ENCODE results near the gene CLCN7. TPM values are rescaled to one million over a fixed set of nuclear protein-coding genes. Genes with fewer than 3 reads are reported as not detected.

CLCN7 gene
- total and polyA plus RNA-seq, 11 donors: 30.3 to 70.8 (median 33.6) TPM

DNA sequence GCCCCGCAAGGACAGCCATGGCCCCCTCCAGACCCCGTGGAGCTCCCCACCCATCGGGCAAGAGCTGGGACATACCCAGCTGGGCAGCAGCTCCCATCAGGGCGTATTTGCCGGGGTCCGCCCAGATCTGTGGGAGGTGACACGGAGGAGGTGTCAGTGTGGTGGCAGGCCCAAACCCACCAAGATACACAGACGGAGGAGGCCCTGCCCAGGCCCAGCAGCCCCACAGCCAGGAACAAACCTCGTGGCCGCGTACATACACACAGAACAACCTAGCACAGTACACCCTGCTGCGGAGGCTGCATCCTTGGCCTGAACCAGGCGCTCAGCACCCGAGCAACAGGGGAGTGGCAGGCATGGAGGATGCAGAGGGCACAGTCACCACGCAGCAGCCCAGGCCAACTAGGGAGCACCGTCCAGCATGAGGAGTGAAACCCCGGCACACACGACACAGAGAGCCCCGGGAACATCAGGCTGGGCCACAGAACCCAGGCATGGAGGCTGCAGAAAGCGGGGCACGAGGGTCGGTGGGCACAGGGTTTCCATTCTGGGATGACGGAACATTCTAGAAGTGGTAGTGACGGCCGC, 25.5 kb downstream of the CLCN7 start:
- Histone ChIP-seq H3K27ac (no peak overlapping the region), H3K4me1 (no peaks in the 10 kb centered on the region), H3K27me3 (no peaks in the 10 kb centered on the region), H3K36me3 (peaks cover 0 to 91% (median 72%) of the 10 kb centered on the region in 9 donors), H3K4me3 (no peak overlapping the region), H3K9me3 (no peaks in the 10 kb centered on the region)
- WGBS, 4 donors: 94 to 96% (median 95%) methylated on average over 22 to 25 of the region's 25 CpGs
- DNase-seq (no peak), ATAC-seq (no peak)
- TF ChIP-seq, protein P1, sequence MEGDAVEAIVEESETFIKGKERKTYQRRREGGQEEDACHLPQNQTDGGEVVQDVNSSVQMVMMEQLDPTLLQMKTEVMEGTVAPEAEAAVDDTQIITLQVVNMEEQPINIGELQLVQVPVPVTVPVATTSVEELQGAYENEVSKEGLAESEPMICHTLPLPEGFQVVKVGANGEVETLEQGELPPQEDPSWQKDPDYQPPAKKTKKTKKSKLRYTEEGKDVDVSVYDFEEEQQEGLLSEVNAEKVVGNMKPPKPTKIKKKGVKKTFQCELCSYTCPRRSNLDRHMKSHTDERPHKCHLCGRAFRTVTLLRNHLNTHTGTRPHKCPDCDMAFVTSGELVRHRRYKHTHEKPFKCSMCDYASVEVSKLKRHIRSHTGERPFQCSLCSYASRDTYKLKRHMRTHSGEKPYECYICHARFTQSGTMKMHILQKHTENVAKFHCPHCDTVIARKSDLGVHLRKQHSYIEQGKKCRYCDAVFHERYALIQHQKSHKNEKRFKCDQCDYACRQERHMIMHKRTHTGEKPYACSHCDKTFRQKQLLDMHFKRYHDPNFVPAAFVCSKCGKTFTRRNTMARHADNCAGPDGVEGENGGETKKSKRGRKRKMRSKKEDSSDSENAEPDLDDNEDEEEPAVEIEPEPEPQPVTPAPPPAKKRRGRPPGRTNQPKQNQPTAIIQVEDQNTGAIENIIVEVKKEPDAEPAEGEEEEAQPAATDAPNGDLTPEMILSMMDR (IDR thresholded peaks at IDR 0.05): no peak
- no peak for TF ChIP-seq POLR2A (IDR thresholded peaks at IDR 0.05)
- intact Hi-C loops (cut with DNase I): no loop called here

DNA sequence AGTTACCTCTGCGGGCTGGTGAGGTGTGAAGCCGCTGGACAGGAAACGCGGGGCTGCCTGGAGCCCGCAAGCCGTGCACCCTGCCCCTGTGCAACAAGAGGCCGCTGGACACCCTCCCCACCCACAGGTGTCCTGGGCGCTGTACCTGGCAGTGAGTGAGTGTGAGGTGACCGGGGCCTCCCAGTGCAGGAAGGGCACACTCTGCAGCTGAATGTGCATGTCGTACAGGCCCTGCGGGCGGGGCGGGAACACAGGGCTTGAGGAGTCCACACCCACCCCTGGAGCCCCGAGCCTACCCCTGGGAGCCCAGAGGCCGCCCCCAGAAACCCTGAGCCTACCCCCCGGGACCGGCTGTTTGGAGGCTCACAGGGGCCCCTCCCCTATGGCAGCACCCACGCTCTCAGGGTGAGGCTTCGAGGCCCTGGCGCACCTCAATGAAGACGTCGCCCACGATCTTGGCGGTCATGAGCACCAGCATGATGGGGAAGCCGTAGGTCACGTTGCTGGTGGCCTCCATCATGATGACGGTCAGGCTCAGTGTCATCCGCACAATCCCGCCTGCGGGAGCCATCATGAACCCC, 26.2 kb downstream of the CLCN7 start:
- intact Hi-C loops (cut with DNase I): no loop called here

DNA sequence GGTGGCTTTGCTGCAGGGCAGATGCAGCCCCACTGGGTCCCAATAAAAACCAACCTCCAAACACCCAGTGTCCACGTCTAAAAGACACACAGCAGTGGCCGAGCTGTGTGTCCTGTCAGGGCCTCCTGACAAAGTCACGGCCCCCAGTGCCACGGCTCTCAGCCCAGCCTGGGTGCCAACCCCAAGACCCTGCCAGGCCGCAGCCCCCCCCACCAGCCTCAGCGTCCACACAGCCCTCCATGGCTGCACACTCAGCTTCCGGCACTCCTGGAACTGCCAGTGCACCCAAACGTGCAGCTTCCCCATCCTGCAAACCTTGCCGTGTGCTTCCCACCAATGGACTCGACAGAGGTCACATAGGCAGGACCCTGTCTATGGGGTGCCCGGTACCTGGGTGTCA, 26.9 kb downstream of the CLCN7 start:
- Histone ChIP-seq H3K9me3 (no peaks in the 10 kb centered on the region), H3K36me3 (peaks cover 0 to 78% (median 59%) of the 10 kb centered on the region in 9 donors), H3K4me3 (no peak overlapping the region), H3K27ac (no peak overlapping the region), H3K27me3 (no peaks in the 10 kb centered on the region), H3K4me1 (no peaks in the 10 kb centered on the region)
- intact Hi-C loops (cut with DNase I): no loop called here
- DNase-seq (no peak), ATAC-seq (no peak)
- TF ChIP-seq, protein P1 (IDR thresholded peaks at IDR 0.05): no peak
- no peak for TF ChIP-seq POLR2A (IDR thresholded peaks at IDR 0.05)
- whole genome bisulfite sequencing, 4 donors: 94 to 97% (median 95%) methylated on average over 6 to 11 of the region's 11 CpGs

More for the DNA sequence above, 26.2 kb downstream of the CLCN7 start:
- DNase-seq (no peak), ATAC-seq (no peak)
- Histone ChIP-seq H3K4me1 (no peaks in the 10 kb centered on the region), H3K36me3 (peaks cover 0 to 85% (median 65%) of the 10 kb centered on the region in 9 donors), H3K9me3 (no peaks in the 10 kb centered on the region), H3K27ac (no peak overlapping the region), H3K4me3 (no peak overlapping the region), H3K27me3 (no peaks in the 10 kb centered on the region)
- TF ChIP-seq, protein P1 (IDR thresholded peaks at IDR 0.05): no peak
- TF ChIP-seq POLR2A (IDR thresholded peaks at IDR 0.05): no peak
- WGBS, 4 donors: 94 to 98% (median 95%) methylated on average over 15 to 30 of the region's 30 CpGs

DNA sequence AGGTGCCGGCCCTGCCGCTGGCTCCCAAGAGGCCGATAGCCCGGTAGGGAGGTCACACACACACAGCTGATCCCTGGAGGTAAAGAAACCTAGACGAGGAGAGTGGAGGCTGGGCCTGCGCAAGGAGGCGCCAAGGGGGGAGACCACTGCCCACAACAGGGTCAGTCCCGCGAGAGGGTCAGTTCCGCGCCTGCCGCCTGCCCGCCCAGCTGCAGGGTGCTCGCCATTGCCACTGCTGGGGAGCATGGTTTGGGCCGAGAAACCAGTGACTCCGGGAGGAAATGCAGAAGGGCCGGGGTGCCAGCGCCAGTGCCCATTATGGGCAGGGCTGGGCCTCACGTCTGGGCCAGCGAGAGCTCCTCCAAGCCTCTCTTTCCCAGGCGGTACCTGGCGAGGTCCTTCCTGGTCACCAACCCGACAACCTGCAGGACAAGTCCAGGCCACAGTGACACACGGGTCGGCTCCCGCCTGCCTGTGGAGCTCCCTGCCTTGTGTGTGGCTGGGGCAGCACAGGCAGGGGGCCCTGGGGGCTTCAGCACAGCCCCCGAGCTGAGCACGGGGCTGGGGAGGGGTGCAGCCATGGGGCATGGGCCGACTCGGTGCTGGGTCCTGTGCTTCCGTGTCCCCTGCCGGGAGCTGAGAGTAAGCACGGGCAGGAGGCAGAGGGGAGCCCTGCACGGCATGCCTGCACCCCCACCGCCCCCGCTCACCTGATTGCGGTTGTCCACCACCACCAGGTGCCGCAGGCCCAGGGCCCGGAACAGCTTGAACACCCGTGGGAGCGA, 28.3 kb downstream of the CLCN7 start:
- no peaks in the 10 kb centered on the region for H3K9me3 ChIP-seq
- intact Hi-C loops (cut with DNase I): no loop called here
- H3K27ac ChIP-seq: no peak overlapping the region
- DNase-seq (no peak), ATAC-seq (no peak)
- H3K4me1 ChIP-seq: no peaks in the 10 kb centered on the region
- H3K27me3 ChIP-seq: no peaks in the 10 kb centered on the region
- no peak overlapping the region for H3K4me3 ChIP-seq
- WGBS, 4 donors: 80 to 95% (median 93%) methylated on average over 1 to 41 of the region's 41 CpGs
- TF ChIP-seq, protein P1 (IDR thresholded peaks at IDR 0.05): no peak
- TF ChIP-seq POLR2A (IDR thresholded peaks at IDR 0.05): no peak
- H3K36me3 ChIP-seq: peaks cover 0 to 63% (median 47%) of the 10 kb centered on the region in 9 donors

Measured in heart left ventricle (tissue), 16 donors.